Activated naive CD8-positive, alpha-beta T cell treated with anti-CD3 and anti-CD28 coated beads, Interleukin-2, amount 10 ng/mL, durations not matched to agents 7 days and 5 days (primary cell): ENCODE measurements around the gene ABRACL. TPM values are rescaled to one million over a fixed set of nuclear protein-coding genes. Genes with fewer than 3 reads are reported as not detected.

Experiments
- ATAC-seq: fragments of 150-1000 bp; cut with Tn5 transposase; one replicate; pipeline ENCODE4 v1.10.0; 2021; ENCODE audit warnings: low read depth, moderate library complexity
- POLR2A ChIA-PET: fragments of 350-600 bp; sonication (Branson Sonifier 250); formaldehyde crosslinking; loops from one replicate; lab custom pipeline; 2021; ENCODE audit warnings: antibody characterized with exemption; lab: Charles Lee
- DNase-seq: peaks from one replicate; pipeline ENCODE4 v3.0.0; 2021
- H3K27ac Mint-ChIP-seq: one replicate; pipeline ENCODE4 v1.8.0; 2022; ENCODE audit warnings: mild to moderate bottlenecking, mixed read lengths
- H3K27me3 Mint-ChIP-seq: one replicate; pipeline ENCODE4 v1.8.0; 2022; ENCODE audit warnings: mild to moderate bottlenecking, moderate library complexity, mixed read lengths
- H3K36me3 Mint-ChIP-seq: one replicate; pipeline ENCODE4 v1.8.0; 2021; ENCODE audit warnings: mild to moderate bottlenecking, mixed read lengths
- H3K4me1 Mint-ChIP-seq: one replicate; pipeline ENCODE4 v1.8.0; 2021; ENCODE audit warnings: mixed read lengths
- H3K4me3 Mint-ChIP-seq: one replicate; pipeline ENCODE4 v1.8.0; 2022; ENCODE audit warnings: mild to moderate bottlenecking, moderate library complexity, mixed read lengths
- H3K9me3 Mint-ChIP-seq: one replicate; pipeline ENCODE4 v1.8.0; 2021; ENCODE audit warnings: mixed read lengths
- total RNA-seq, 2 experiments: library from RNA; stranded (reverse); gene quantifications; one replicate each; pipeline ENCODE4 v1.2.3, GENCODE V29; 2021

Gene ABRACL
- total RNA-seq, 2 experiments from 2014 or later: 102 to 103 TPM

- no peaks in the 10 kb centered on the region for H3K9me3 Mint-ChIP-seq
- DNase-seq (no peak), ATAC-seq (no peak)
- H3K4me3 Mint-ChIP-seq: no peak overlapping the region
- H3K36me3 Mint-ChIP-seq: no peaks in the 10 kb centered on the region
- H3K27me3 Mint-ChIP-seq: no peaks in the 10 kb centered on the region
- H3K4me1 Mint-ChIP-seq: no peaks in the 10 kb centered on the region
- POLR2A ChIA-PET: no interaction called here
- no peak overlapping the region for H3K27ac Mint-ChIP-seq
These were observed 51.8 kb downstream of the ABRACL start for GRCh38 chr6:139080255-139080920.

GRCh38 chr6:139081471-139081870, 52.9 kb downstream of the ABRACL start:
- no peak for DNase-seq
- H3K4me1 Mint-ChIP-seq: no peaks in the 10 kb centered on the region
- H3K27me3 Mint-ChIP-seq: no peaks in the 10 kb centered on the region
- POLR2A ChIA-PET: no interaction called here
- no peaks in the 10 kb centered on the region for H3K36me3 Mint-ChIP-seq
- H3K9me3 Mint-ChIP-seq: no peaks in the 10 kb centered on the region
- no peak for ATAC-seq
- H3K27ac Mint-ChIP-seq: no peak overlapping the region
- H3K4me3 Mint-ChIP-seq: no peak overlapping the region

- Mint-ChIP-seq H3K27me3 (no peaks in the 10 kb centered on the region), H3K36me3 (peaks cover under 1% of the 10 kb centered on the region), H3K27ac (no peak overlapping the region), H3K9me3 (peaks cover under 1% of the 10 kb centered on the region), H3K4me1 (no peaks in the 10 kb centered on the region), H3K4me3 (no peak overlapping the region)
- DNase-seq (no peak), ATAC-seq (no peak)
- POLR2A ChIA-PET: no interaction called here
These were observed 53.8 kb downstream of the ABRACL start for GRCh38 chr6:139082370-139082769.

GRCh38 chr6:139091826-139092225, 63.3 kb downstream of the ABRACL start:
- no peaks in the 10 kb centered on the region for H3K4me1 Mint-ChIP-seq
- peaks cover 4% of the 10 kb centered on the region for H3K36me3 Mint-ChIP-seq
- POLR2A ChIA-PET: no interaction called here
- no peak overlapping the region for H3K4me3 Mint-ChIP-seq
- H3K27ac Mint-ChIP-seq: no peak overlapping the region
- H3K27me3 Mint-ChIP-seq: no peaks in the 10 kb centered on the region
- DNase-seq (no peak), ATAC-seq (no peak)
- peaks cover 10% of the 10 kb centered on the region for H3K9me3 Mint-ChIP-seq

Other genes starting within 250 kb of the ABRACL start
- gene ECT2L, start 232.7 kb upstream of the ABRACL start, total RNA-seq: not detected
- gene REPS1, start 40.5 kb upstream of the ABRACL start, total RNA-seq: 10 to 100 TPM; 50.5 to 51.3 TPM
- 10 to 100 TPM; 73.3 to 78.2 TPM for gene HECA, start 106.3 kb downstream of the ABRACL start, total RNA-seq